ENCODE measurements around the gene ADAM30.

ADAM30 gene

GRCh38 chr1:119896303-119896702 is at the start of gene ADAM30:
Gene ADAM30 (minus strand): TSS chr1:119896515. CDS start chr1:119896336, 179 bp downstream.
- no peak for DNase-seq

GRCh38 chr1:119943216-119943615 is 46.9 kb upstream of the ADAM30 start:
- DNase-seq = no peak

GRCh38 chr1:119941392-119941791 is 45.1 kb upstream of the ADAM30 start:
- DNase-seq = no peak

GRCh38 chr1:119940697-119941096 is 44.4 kb upstream of the ADAM30 start:
- no peak for DNase-seq

- DNase-seq = no peak
Measured at GRCh38 chr1:119937198-119937597, 40.9 kb upstream of the ADAM30 start.

GRCh38 chr1:119935915-119936314 is 39.6 kb upstream of the ADAM30 start:
- no peak for DNase-seq

GRCh38 chr1:119935373-119935772 is 39.1 kb upstream of the ADAM30 start:
- DNase-seq = no peak

GRCh38 chr1:119933397-119933796 is 37.1 kb upstream of the ADAM30 start:
- DNase-seq = no peak

- DNase-seq = no peak
Measured at GRCh38 chr1:119929643-119930315, 33.5 kb upstream of the ADAM30 start.

GRCh38 chr1:119926553-119926952 is 30.2 kb upstream of the ADAM30 start:
- DNase-seq = no peak

GRCh38 chr1:119924948-119925898 is 28.9 kb upstream of the ADAM30 start:
- DNase-seq = no peak

- DNase-seq = no peak
Measured at GRCh38 chr1:119920104-119920968, 24.0 kb upstream of the ADAM30 start.

GRCh38 chr1:119919241-119919640 is 22.9 kb upstream of the ADAM30 start:
- no peak for DNase-seq

GRCh38 chr1:119918301-119918700 is 22.0 kb upstream of the ADAM30 start:
- no peak for DNase-seq

- DNase-seq = no peak
Measured at GRCh38 chr1:119917304-119918055, 21.2 kb upstream of the ADAM30 start.

- DNase-seq = no peak
Measured at GRCh38 chr1:119915517-119915916, 19.2 kb upstream of the ADAM30 start.

GRCh38 chr1:119914071-119914470 is 17.8 kb upstream of the ADAM30 start:
- no peak for DNase-seq

GRCh38 chr1:119912963-119913362 is 16.6 kb upstream of the ADAM30 start:
- DNase-seq = no peak

GRCh38 chr1:119911775-119912174 is 15.5 kb upstream of the ADAM30 start:
- no peak for DNase-seq

- no peak for DNase-seq
Measured at GRCh38 chr1:119910618-119911017, 14.3 kb upstream of the ADAM30 start.

GRCh38 chr1:119909890-119910596 is 13.7 kb upstream of the ADAM30 start:
- no peak for DNase-seq

- no peak for DNase-seq
Measured at GRCh38 chr1:119908661-119909060, 12.3 kb upstream of the ADAM30 start.
